Right lobe of liver (tissue), 4 donors: ENCODE measurements around the gene MEI1.

ENCODE experiments used
- POLR2A ChIP-seq: fragments of 450-650 bp; IDR thresholded peaks from one replicate; pipeline ENCODE4 v1.6.1; 2017; ENCODE audit warnings: antibody characterized with exemption, mild to moderate bottlenecking
- TF ChIP-seq, protein P1 (sequence below), 4 donors: fragments of 200-600 bp in 3 of 4; fragments of 450-650 bp in 1 of 4; IDR thresholded peaks; one replicate each; pipeline versions ENCODE4 v1.5.1 to v1.8.0; 2016 to 2022; ENCODE audit warnings: antibody characterized with exemption in 4 of 4, mild to moderate bottlenecking in 2 of 4
- donor health status: DM: no; HTN: no; CAD: no.
- donor health status: DM: no; HTN: no; CAD: no.
- donor health status: DM: no; HTN: yes; CAD: no.

DNA sequence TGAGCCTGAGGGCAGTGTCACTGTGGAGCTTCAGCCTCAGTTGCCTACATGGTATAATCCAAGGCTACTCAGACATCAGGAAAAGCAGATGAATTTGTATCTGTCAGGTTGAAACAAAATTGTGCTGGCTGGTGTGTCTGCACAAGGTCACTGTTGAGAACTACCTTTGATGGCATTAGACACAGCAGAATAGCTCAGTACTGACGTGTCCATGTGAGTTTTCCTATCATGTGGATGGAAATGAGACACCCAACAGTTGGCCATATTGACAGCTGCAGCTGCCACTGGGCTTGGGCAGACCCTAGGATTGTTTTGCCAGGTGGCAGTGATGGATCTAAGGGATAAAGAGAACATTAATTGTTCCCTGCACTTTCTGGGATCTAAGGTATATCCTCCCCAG lies 116.9 kb downstream of the MEI1 start:
- TF ChIP-seq, protein P1, sequence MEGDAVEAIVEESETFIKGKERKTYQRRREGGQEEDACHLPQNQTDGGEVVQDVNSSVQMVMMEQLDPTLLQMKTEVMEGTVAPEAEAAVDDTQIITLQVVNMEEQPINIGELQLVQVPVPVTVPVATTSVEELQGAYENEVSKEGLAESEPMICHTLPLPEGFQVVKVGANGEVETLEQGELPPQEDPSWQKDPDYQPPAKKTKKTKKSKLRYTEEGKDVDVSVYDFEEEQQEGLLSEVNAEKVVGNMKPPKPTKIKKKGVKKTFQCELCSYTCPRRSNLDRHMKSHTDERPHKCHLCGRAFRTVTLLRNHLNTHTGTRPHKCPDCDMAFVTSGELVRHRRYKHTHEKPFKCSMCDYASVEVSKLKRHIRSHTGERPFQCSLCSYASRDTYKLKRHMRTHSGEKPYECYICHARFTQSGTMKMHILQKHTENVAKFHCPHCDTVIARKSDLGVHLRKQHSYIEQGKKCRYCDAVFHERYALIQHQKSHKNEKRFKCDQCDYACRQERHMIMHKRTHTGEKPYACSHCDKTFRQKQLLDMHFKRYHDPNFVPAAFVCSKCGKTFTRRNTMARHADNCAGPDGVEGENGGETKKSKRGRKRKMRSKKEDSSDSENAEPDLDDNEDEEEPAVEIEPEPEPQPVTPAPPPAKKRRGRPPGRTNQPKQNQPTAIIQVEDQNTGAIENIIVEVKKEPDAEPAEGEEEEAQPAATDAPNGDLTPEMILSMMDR (IDR thresholded peaks at IDR 0.05), result no peak
- TF ChIP-seq POLR2A, result no peak
